Activated naive CD8-positive, alpha-beta T cell treated with anti-CD3 and anti-CD28 coated beads, Interleukin-2, amount 10 ng/mL, durations not matched to agents 7 days and 5 days (primary cell): Measurements from ENCODE around the gene TCEANC2. TPM values are rescaled to one million over a fixed set of nuclear protein-coding genes. Genes with fewer than 3 reads are reported as not detected.

Source experiments
- ATAC-seq: fragments of 150-1000 bp; cut with Tn5 transposase; one replicate; pipeline ENCODE4 v1.10.0; 2021; ENCODE audit warnings: low read depth, moderate library complexity
- POLR2A ChIA-PET: fragments of 350-600 bp; sonication (Branson Sonifier 250); formaldehyde crosslinking; loops from one replicate; lab custom pipeline; 2021; ENCODE audit warnings: antibody characterized with exemption; lab: Charles Lee
- DNase-seq: peaks from one replicate; pipeline ENCODE4 v3.0.0; 2021
- H3K27ac Mint-ChIP-seq: one replicate; pipeline ENCODE4 v1.8.0; 2022; ENCODE audit warnings: mild to moderate bottlenecking, mixed read lengths
- H3K27me3 Mint-ChIP-seq: one replicate; pipeline ENCODE4 v1.8.0; 2022; ENCODE audit warnings: mild to moderate bottlenecking, moderate library complexity, mixed read lengths
- H3K36me3 Mint-ChIP-seq: one replicate; pipeline ENCODE4 v1.8.0; 2021; ENCODE audit warnings: mild to moderate bottlenecking, mixed read lengths
- H3K4me1 Mint-ChIP-seq: one replicate; pipeline ENCODE4 v1.8.0; 2021; ENCODE audit warnings: mixed read lengths
- H3K4me3 Mint-ChIP-seq: one replicate; pipeline ENCODE4 v1.8.0; 2022; ENCODE audit warnings: mild to moderate bottlenecking, moderate library complexity, mixed read lengths
- H3K9me3 Mint-ChIP-seq: one replicate; pipeline ENCODE4 v1.8.0; 2021; ENCODE audit warnings: mixed read lengths
- microRNA-seq: library from miRNA; unstranded; fragments of <30 nt; microRNA quantifications from one replicate; pipeline ENCODE4 v1.2.0, GENCODE V29; 2022
- total RNA-seq, 2 experiments: library from RNA; stranded (reverse); gene quantifications; one replicate each; pipeline ENCODE4 v1.2.3, GENCODE V29; 2021

TCEANC2 gene
- total RNA-seq, 2 experiments from 2014 or later, result 11.7 to 13.5 TPM

- H3K4me3 Mint-ChIP-seq, result no peak overlapping the region
- POLR2A ChIA-PET, result no interaction called here
Observed at GRCh38 chr1:54151013-54151412, 97.6 kb downstream of the TCEANC2 start.

GRCh38 chr1:54152696-54153095, 99.3 kb downstream of the TCEANC2 start, which contains the start of gene CDCP2:
TSS of gene CDCP2 (minus strand) at chr1:54153000. CDS start at chr1:54152922, 78 bp downstream.
- DNase-seq (no peak), ATAC-seq (no peak)
- Mint-ChIP-seq H3K27ac (no peak within 1 kb of the TSS), H3K9me3 (no peaks in the 10 kb centered on the region), H3K36me3 (no peaks in the 10 kb centered on the region), H3K4me3 (no peak within 1 kb of the TSS), H3K4me1 (no peaks in the 10 kb centered on the region), H3K27me3 (no peaks in the 10 kb centered on the region)
- POLR2A ChIA-PET, result no interaction called here

More at GRCh38 chr1:54151013-54151412, 97.6 kb downstream of the TCEANC2 start:
- no peak overlapping the region for H3K27ac Mint-ChIP-seq
- ATAC-seq (no peak), DNase-seq (no peak)
- H3K4me1 Mint-ChIP-seq, result no peaks in the 10 kb centered on the region
- H3K9me3 Mint-ChIP-seq, result no peaks in the 10 kb centered on the region
- no peaks in the 10 kb centered on the region for H3K27me3 Mint-ChIP-seq
- H3K36me3 Mint-ChIP-seq, result no peaks in the 10 kb centered on the region

DNA sequence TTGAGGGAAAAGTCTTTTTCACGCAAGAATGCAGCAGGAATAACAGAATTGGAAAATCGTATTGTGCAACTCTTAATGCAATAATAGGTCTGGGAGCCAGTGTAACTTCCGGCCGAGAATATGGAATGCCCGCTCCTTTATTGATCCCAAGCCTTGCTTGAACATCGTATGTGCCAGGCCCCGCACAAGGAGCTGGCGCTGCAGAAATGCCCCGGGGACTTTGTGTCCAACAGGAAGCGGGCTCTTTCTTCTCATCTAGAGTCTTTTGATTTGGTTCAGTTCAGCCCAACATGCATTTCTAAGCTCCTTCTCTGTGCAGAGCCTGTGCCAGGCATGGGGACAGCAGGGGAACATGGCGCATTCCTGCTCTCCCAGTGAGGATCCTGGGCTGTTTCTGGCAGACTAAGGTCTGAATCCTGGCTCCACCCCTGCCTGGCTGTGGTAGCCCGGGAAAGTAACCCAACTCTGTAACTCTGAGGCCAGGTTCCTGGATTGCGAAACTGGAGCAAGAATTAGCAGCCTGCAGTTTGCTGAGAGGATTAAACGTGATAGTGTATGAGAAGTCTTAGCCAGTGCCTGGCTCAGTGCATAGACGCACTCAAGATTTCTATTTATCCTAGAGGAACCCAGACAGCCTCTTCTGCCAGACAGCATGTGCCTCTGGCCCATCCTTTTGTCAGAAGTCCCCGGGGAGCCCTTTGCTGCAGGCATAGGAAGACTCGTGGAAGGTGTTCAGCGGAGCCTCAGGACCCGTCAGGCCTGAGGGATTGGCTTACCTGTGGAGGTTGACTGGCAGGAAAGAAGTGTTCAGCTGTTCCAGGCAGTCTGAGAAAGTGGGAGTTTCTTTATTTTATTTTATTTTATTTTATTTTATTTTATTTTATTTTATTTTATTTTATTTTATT, 100.4 kb downstream of the TCEANC2 start:
- Mint-ChIP-seq H3K9me3 (no peaks in the 10 kb centered on the region), H3K27ac (no peak overlapping the region), H3K4me1 (no peaks in the 10 kb centered on the region), H3K27me3 (no peaks in the 10 kb centered on the region), H3K36me3 (no peaks in the 10 kb centered on the region), H3K4me3 (no peak overlapping the region)
- POLR2A ChIA-PET, result no interaction called here
- DNase-seq, result no peak
- ATAC-seq, result no peak

Small RNA genes lying within 50 kb of the gene (microRNA-seq; reads per million reads assigned to microRNA genes)
- gene MIR4781, result 16.1 reads per million, percentile 25 among the genes with 10 or more reads in this experiment

Other genes starting within 250 kb of the TCEANC2 start
- gene NDC1, start 215.3 kb upstream of the TCEANC2 start, total RNA-seq, result 10 to 100 TPM; 19.0 to 19.5 TPM
- gene YIPF1, start 163.8 kb upstream of the TCEANC2 start, total RNA-seq, result 10 to 100 TPM; 16.9 to 19.5 TPM
- gene DIO1, start 159.4 kb upstream of the TCEANC2 start, total RNA-seq, result not detected
- gene IFT25, start 107.9 kb upstream of the TCEANC2 start, total RNA-seq, result 10 to 100 TPM; 76.7 to 81.6 TPM
- gene LRRC42, start 107.3 kb upstream of the TCEANC2 start, total RNA-seq, result 10 to 100 TPM; 18.8 to 20.2 TPM
- not detected for gene LDLRAD1, start 35.4 kb upstream of the TCEANC2 start, total RNA-seq
- gene TMEM59, start 404 bp upstream of the TCEANC2 start, total RNA-seq, result 100 to 1,000 TPM; 182 to 192 TPM
- under 1 TPM; 0.11 to 0.20 TPM for gene CDCP2, start 99.4 kb downstream of the TCEANC2 start, total RNA-seq
- 10 to 100 TPM; 11.6 to 13.3 TPM for gene CYB5RL, start 146.4 kb downstream of the TCEANC2 start, total RNA-seq
- 10 to 100 TPM; 71.8 to 81.6 TPM for gene MRPL37, start 146.6 kb downstream of the TCEANC2 start, total RNA-seq